A673 (cell line): Measurements from ENCODE around the gene TMEM232. TPM values are rescaled to one million over a fixed set of nuclear protein-coding genes. Genes with fewer than 3 reads are reported as not detected.

Experiments
- BruUV-seq: library from RNA; stranded (reverse); fragments of 400-500 nt; replicated peaks from 2 replicates; lab custom pipeline; 2021; lab: Mats Ljungman, UMichigan
- CTCF ChIA-PET: fragments of 300-600 bp; sonication (Branson Sonifier 250); formaldehyde crosslinking; loops from one replicate; lab custom pipeline; 2022; ENCODE audit warnings: antibody characterized with exemption; lab: Charles Lee
- POLR2A ChIA-PET: fragments of 300-600 bp; sonication (Branson Sonifier 250); formaldehyde crosslinking; loops from one replicate; lab custom pipeline; 2022; ENCODE audit warnings: antibody characterized with exemption; ENCODE audit not compliant: low non-redundant PET; lab: Charles Lee
- DNase-seq: peaks from one replicate; pipeline ENCODE4 v3.0.0-alpha.2; 2015; ENCODE audit warnings: low spot score
- H3K27ac ChIP-seq: fragments of 200-600 bp; sonication (generic); 2 replicates; pipeline ENCODE4 v1.5.1; 2016; ENCODE audit warnings: mixed run types, low read depth, mild to moderate bottlenecking, mixed read lengths, antibody characterized with exemption, low read length; ENCODE audit not compliant: poor library complexity, severe bottlenecking
- H3K27me3 ChIP-seq: fragments of 200-600 bp; sonication (generic); replicated peaks from 2 replicates; pipeline ENCODE4 v1.6.1; 2017; ENCODE audit warnings: mixed run types, low read depth, mild to moderate bottlenecking, mixed read lengths, antibody characterized with exemption, low read length; ENCODE audit not compliant: insufficient read depth, poor library complexity
- H3K36me3 ChIP-seq: fragments of 200-600 bp; sonication (generic); 2 replicates; pipeline ENCODE4 v1.6.1; 2016; ENCODE audit warnings: mixed run types, mild to moderate bottlenecking, mixed read lengths, antibody characterized with exemption, low read length; ENCODE audit not compliant: insufficient read depth, poor library complexity, severe bottlenecking
- H3K4me1 ChIP-seq: fragments of 200-600 bp; sonication (generic); 2 replicates; pipeline ENCODE4 v1.6.1; 2017; ENCODE audit warnings: mixed run types, mild to moderate bottlenecking, mixed read lengths, antibody characterized with exemption, low read length; ENCODE audit not compliant: insufficient read depth, poor library complexity, severe bottlenecking
- H3K4me3 ChIP-seq: fragments of 200-600 bp; sonication (generic); 2 replicates; pipeline ENCODE4 v1.5.1; 2016; ENCODE audit warnings: low read depth, mixed run types, mild to moderate bottlenecking, mixed read lengths, low read length; ENCODE audit not compliant: poor library complexity, severe bottlenecking
- H3K9me3 ChIP-seq: fragments of 200-600 bp; sonication (generic); 2 replicates; pipeline ENCODE4 v1.6.1; 2016; ENCODE audit warnings: mixed run types, low read depth, mild to moderate bottlenecking, mixed read lengths, antibody characterized with exemption, low read length; ENCODE audit not compliant: poor library complexity, severe bottlenecking
- EZH2 ChIP-seq: fragments of 200-600 bp; sonication (generic); IDR thresholded peaks from 2 replicates; pipeline ENCODE4 v1.6.1; 2017; ENCODE audit warnings: borderline replicate concordance, low read depth, mild to moderate bottlenecking, mixed read lengths, antibody characterized with exemption, low read length; ENCODE audit not compliant: poor library complexity, severe bottlenecking
- intact Hi-C: fragments of 100-400 bp; cut with micrococcal nuclease; formaldehyde crosslinking; loops from one replicate; pipeline ENCODE4 v1.10.0; 2022; ENCODE audit not compliant: unreplicated experiment
- total RNA-seq: library from RNA; stranded (reverse); gene quantifications from 2 replicates; pipeline ENCODE4 v1.2.3, GENCODE V29; 2021
- TF ChIP-seq, protein P1 (sequence below): fragments of 300-800, 200-600 bp; sonication (generic); conservative IDR thresholded peaks from 2 replicates; pipeline ENCODE4 v1.5.1; 2017; ENCODE audit warnings: low read depth, mild to moderate bottlenecking, antibody characterized with exemption, low read length, moderate library complexity, mixed read lengths

Gene TMEM232
- total RNA-seq, 1 experiment from 2014 or later: 0.82 TPM

DNA sequence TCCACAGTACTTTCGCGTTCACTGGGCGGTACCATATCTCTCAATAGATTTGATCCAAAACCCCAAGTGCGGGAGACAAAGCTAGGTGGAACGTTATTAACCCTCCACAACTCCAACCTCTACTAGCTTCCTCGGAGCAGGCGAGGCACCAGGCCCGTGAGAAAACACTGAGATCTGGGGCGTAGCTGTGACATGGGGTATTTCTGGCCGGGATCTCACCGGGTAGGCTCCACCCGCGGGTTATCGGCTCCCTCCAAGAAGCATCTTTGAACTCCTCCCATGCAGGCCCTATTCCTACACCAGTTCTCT lies 12.0 kb upstream of the TMEM232 start:
- TSS peak; percentile 89 for BruUV-seq
- Histone ChIP-seq H3K4me3 (peak overlapping the region; percentile 84), H3K27ac (no peak overlapping the region), H3K36me3 (no peaks in the 10 kb centered on the region), H3K4me1 (peaks cover 7% of the 10 kb centered on the region), H3K27me3 (no peaks in the 10 kb centered on the region), H3K9me3 (no peaks in the 10 kb centered on the region)
- ChIA-PET CTCF (no interaction called here), POLR2A (no interaction called here)
- intact Hi-C loops: no loop called here
- TF ChIP-seq, protein P1, sequence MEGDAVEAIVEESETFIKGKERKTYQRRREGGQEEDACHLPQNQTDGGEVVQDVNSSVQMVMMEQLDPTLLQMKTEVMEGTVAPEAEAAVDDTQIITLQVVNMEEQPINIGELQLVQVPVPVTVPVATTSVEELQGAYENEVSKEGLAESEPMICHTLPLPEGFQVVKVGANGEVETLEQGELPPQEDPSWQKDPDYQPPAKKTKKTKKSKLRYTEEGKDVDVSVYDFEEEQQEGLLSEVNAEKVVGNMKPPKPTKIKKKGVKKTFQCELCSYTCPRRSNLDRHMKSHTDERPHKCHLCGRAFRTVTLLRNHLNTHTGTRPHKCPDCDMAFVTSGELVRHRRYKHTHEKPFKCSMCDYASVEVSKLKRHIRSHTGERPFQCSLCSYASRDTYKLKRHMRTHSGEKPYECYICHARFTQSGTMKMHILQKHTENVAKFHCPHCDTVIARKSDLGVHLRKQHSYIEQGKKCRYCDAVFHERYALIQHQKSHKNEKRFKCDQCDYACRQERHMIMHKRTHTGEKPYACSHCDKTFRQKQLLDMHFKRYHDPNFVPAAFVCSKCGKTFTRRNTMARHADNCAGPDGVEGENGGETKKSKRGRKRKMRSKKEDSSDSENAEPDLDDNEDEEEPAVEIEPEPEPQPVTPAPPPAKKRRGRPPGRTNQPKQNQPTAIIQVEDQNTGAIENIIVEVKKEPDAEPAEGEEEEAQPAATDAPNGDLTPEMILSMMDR: no peak
- no peak for TF ChIP-seq EZH2
- no peak for DNase-seq

DNA sequence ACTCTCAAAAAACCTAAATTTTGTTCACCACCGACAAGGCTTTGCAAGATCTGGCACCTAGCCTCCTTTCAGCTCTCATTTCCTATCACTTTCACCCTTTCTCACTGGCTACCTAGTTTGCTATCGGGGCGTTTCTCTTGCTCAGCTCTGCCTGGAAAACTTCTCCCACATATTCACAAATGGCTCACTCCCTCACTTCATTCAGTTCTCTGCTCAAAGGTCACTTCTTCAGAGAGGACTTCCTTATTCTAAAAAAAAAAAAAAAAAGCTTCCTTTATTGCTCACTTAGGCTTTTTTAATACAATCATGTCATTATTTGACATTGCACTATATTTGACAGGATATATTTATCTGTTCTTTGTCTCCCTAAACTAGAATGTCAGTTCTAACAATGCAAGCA lies 10.3 kb upstream of the TMEM232 start:
- Histone ChIP-seq H3K36me3 (no peaks in the 10 kb centered on the region), H3K27me3 (no peaks in the 10 kb centered on the region), H3K4me3 (no peak overlapping the region), H3K27ac (no peak overlapping the region), H3K4me1 (peaks cover 7% of the 10 kb centered on the region), H3K9me3 (no peaks in the 10 kb centered on the region)
- no TSS peak for BruUV-seq
- ChIA-PET CTCF (no interaction called here), POLR2A (no interaction called here)
- intact Hi-C loops: no loop called here
- DNase-seq: no peak
- TF ChIP-seq, protein P1: no peak
- no peak for TF ChIP-seq EZH2

DNA sequence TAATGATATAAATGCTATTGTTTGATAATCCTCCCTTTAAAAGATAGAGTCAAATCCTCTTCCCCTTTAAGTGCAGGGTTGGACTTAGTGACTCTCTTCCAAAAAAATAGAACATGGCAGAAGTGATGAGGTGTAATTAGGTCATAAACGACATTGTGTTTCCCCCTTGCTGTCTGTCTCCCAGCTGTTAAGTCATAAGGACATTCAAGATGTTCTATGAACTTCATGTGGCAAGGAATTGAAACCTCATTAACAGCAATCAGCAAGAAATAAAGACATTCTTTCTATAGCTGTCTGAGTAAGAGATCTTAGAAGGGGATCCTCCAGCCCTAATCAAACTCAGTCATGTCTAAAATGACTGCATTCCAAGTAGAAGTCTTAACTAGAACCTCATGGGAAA lies 9.1 kb upstream of the TMEM232 start:
- H3K4me3 ChIP-seq: no peak overlapping the region
- intact Hi-C loops: no loop called here
- ChIA-PET CTCF (no interaction called here), POLR2A (no interaction called here)
- H3K27ac ChIP-seq: no peak overlapping the region
- H3K4me1 ChIP-seq: peaks cover 7% of the 10 kb centered on the region
- TF ChIP-seq EZH2: no peak
- TF ChIP-seq, protein P1: no peak
- H3K9me3 ChIP-seq: no peaks in the 10 kb centered on the region
- no peak for DNase-seq
- no peaks in the 10 kb centered on the region for H3K27me3 ChIP-seq
- H3K36me3 ChIP-seq: no peaks in the 10 kb centered on the region
- BruUV-seq: no TSS peak
